OCI-LY1 (cell line): ENCODE data around the gene CHIT1.

Source experiments
- H2AFZ ChIP-seq: fragments of 200-600 bp; sonication (generic), shearing (Covaris generic); 2 replicates; pipeline ENCODE4 v1.6.0; 2014; ENCODE audit warnings: antibody characterized with exemption, mild to moderate bottlenecking, low read length
- H3F3A ChIP-seq: fragments of 200-600 bp; sonication (generic), shearing (Covaris generic); 2 replicates; pipeline ENCODE4 v1.6.0; 2014; ENCODE audit warnings: mild to moderate bottlenecking, antibody characterized with exemption, low read length, moderate library complexity; ENCODE audit not compliant: insufficient read depth
- H3K27ac ChIP-seq: fragments of 200-600 bp; sonication (generic); 2 replicates; pipeline ENCODE4 v1.5.1; 2014; ENCODE audit warnings: low read length, mixed run types, mild to moderate bottlenecking, low read depth; ENCODE audit not compliant: poor library complexity, severe bottlenecking
- H3K27me3 ChIP-seq: fragments of 200-600 bp; sonication (generic); 2 replicates; pipeline ENCODE4 v1.6.0; 2014; ENCODE audit warnings: antibody characterized with exemption, mild to moderate bottlenecking, low read length, moderate library complexity; ENCODE audit not compliant: insufficient read depth
- H3K36me3 ChIP-seq: fragments of 200-600 bp; sonication (generic); 2 replicates; pipeline ENCODE4 v1.6.1; 2014; ENCODE audit warnings: mild to moderate bottlenecking, antibody characterized with exemption, low read length, moderate library complexity, mixed read lengths; ENCODE audit not compliant: insufficient read depth
- H3K4me1 ChIP-seq: fragments of 200-600 bp; sonication (generic); 2 replicates; pipeline ENCODE4 v1.5.1; 2014; ENCODE audit warnings: mild to moderate bottlenecking, low read length, moderate library complexity; ENCODE audit not compliant: insufficient read depth, severe bottlenecking
- H3K4me2 ChIP-seq: fragments of 200-600 bp; sonication (generic), shearing (Covaris generic); 2 replicates; pipeline ENCODE4 v1.6.1; 2014; ENCODE audit warnings: low read length
- H3K4me3 ChIP-seq: fragments of 200-600 bp; sonication (generic); 2 replicates; pipeline ENCODE4 v1.5.1; 2014; ENCODE audit warnings: low read length, low read depth, mild to moderate bottlenecking, mixed read lengths; ENCODE audit not compliant: poor library complexity, severe bottlenecking
- H3K79me2 ChIP-seq: fragments of 200-600 bp; shearing (Covaris generic); 2 replicates; pipeline ENCODE4 v1.6.1; 2016; ENCODE audit warnings: mixed run types, low read length, mixed read lengths; ENCODE audit not compliant: insufficient read depth
- H3K9ac ChIP-seq: fragments of 200-600 bp; sonication (generic), shearing (Covaris generic); 2 replicates; pipeline ENCODE4 v1.6.1; 2014; ENCODE audit warnings: mild to moderate bottlenecking, low read length, mixed read lengths
- H3K9me2 ChIP-seq: fragments of 200-600 bp; sonication (generic), shearing (Covaris generic); 2 replicates; pipeline ENCODE4 v1.6.1; 2014; ENCODE audit warnings: low read depth, mild to moderate bottlenecking, low read length, mixed read lengths
- H3K9me3 ChIP-seq: fragments of 200-600 bp; shearing (Covaris generic); 2 replicates; pipeline ENCODE4 v1.6.1; 2014; ENCODE audit warnings: low read length, mixed read lengths
- H4K20me1 ChIP-seq: fragments of 200-600 bp; sonication (generic), shearing (Covaris generic); 2 replicates; pipeline ENCODE4 v1.6.0; 2016; ENCODE audit warnings: mild to moderate bottlenecking, low read length; ENCODE audit not compliant: insufficient read depth
- EZH2 ChIP-seq: fragments of 200-600 bp; sonication (generic), shearing (Covaris generic); IDR thresholded peaks from 2 replicates; pipeline ENCODE4 v1.8.0; 2017; ENCODE audit warnings: borderline replicate concordance, mixed run types, mild to moderate bottlenecking, antibody characterized with exemption, low read length, moderate library complexity, mixed read lengths
- TF ChIP-seq, protein P1 (sequence below): fragments of 200-600 bp; sonication (generic), shearing (Covaris generic); IDR thresholded peaks from 2 replicates; pipeline ENCODE4 v1.5.1; 2017; ENCODE audit warnings: mild to moderate bottlenecking, antibody characterized with exemption, low read length, moderate library complexity, mixed read lengths

The CHIT1 gene

GRCh38 chr1:203210350-203210749, 19.1 kb downstream of the CHIT1 start:
- H3K4me2 ChIP-seq: no peak overlapping the region
- no peak for TF ChIP-seq EZH2
- TF ChIP-seq, protein P1, sequence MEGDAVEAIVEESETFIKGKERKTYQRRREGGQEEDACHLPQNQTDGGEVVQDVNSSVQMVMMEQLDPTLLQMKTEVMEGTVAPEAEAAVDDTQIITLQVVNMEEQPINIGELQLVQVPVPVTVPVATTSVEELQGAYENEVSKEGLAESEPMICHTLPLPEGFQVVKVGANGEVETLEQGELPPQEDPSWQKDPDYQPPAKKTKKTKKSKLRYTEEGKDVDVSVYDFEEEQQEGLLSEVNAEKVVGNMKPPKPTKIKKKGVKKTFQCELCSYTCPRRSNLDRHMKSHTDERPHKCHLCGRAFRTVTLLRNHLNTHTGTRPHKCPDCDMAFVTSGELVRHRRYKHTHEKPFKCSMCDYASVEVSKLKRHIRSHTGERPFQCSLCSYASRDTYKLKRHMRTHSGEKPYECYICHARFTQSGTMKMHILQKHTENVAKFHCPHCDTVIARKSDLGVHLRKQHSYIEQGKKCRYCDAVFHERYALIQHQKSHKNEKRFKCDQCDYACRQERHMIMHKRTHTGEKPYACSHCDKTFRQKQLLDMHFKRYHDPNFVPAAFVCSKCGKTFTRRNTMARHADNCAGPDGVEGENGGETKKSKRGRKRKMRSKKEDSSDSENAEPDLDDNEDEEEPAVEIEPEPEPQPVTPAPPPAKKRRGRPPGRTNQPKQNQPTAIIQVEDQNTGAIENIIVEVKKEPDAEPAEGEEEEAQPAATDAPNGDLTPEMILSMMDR: no peak
- H3K9ac ChIP-seq: no peak overlapping the region
- H3F3A ChIP-seq: no peaks in the 10 kb centered on the region
- no peaks in the 10 kb centered on the region for H3K9me3 ChIP-seq
- H3K9me2 ChIP-seq: no peaks in the 10 kb centered on the region
- H3K4me1 ChIP-seq: no peaks in the 10 kb centered on the region
- no peak overlapping the region for H3K27ac ChIP-seq
- no peak overlapping the region for H3K4me3 ChIP-seq
- no peaks in the 10 kb centered on the region for H4K20me1 ChIP-seq
- H3K79me2 ChIP-seq: no peaks in the 10 kb centered on the region
- no peaks in the 10 kb centered on the region for H3K36me3 ChIP-seq
- no peak overlapping the region for H2AFZ ChIP-seq
- H3K27me3 ChIP-seq: peaks cover 8% of the 10 kb centered on the region; the same call in 1 of the 2 replicates

DNA sequence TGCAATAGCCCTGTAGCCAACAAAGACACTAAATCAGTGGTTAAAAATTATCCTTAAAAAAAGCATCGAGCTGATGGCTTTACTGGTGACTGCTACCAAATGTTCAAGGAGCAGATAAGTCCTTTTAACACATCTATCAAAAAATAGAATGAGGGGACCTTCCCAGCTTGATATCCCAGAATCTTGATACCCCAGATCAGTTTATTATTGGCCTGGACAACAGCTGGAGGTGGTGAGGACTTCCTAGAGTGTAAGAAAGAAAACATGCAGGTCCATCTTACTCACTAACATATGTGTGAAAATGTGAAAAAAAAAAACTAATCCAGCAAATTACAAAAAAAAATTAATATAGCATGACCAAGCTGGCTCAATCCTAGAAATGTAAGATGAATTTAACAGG, 21.3 kb downstream of the CHIT1 start:
- no peak for TF ChIP-seq EZH2
- TF ChIP-seq, protein P1: no peak
- no peaks in the 10 kb centered on the region for H3K36me3 ChIP-seq
- H3K27me3 ChIP-seq: peaks cover 8% of the 10 kb centered on the region; the same call in 1 of the 2 replicates
- no peak overlapping the region for H3K9ac ChIP-seq
- no peak overlapping the region for H2AFZ ChIP-seq
- no peaks in the 10 kb centered on the region for H3K79me2 ChIP-seq
- H3K4me2 ChIP-seq: no peak overlapping the region
- no peaks in the 10 kb centered on the region for H3K9me3 ChIP-seq
- H3K9me2 ChIP-seq: no peaks in the 10 kb centered on the region
- no peak overlapping the region for H3K4me3 ChIP-seq
- H3K4me1 ChIP-seq: no peaks in the 10 kb centered on the region
- H3F3A ChIP-seq: no peaks in the 10 kb centered on the region
- no peak overlapping the region for H3K27ac ChIP-seq
- H4K20me1 ChIP-seq: no peaks in the 10 kb centered on the region

- no peaks in the 10 kb centered on the region for H4K20me1 ChIP-seq
- no peaks in the 10 kb centered on the region for H3K9me3 ChIP-seq
- H2AFZ ChIP-seq: no peak overlapping the region
- TF ChIP-seq, protein P1: no peak
- TF ChIP-seq EZH2: no peak
- no peaks in the 10 kb centered on the region for H3K9me2 ChIP-seq
- H3K9ac ChIP-seq: no peak overlapping the region
- H3K36me3 ChIP-seq: no peaks in the 10 kb centered on the region
- H3K4me3 ChIP-seq: no peak overlapping the region
- no peak overlapping the region for H3K27ac ChIP-seq
- peaks cover 5% of the 10 kb centered on the region; the same call in 1 of the 2 replicates for H3K27me3 ChIP-seq
- no peaks in the 10 kb centered on the region for H3F3A ChIP-seq
- no peak overlapping the region for H3K4me2 ChIP-seq
- no peaks in the 10 kb centered on the region for H3K79me2 ChIP-seq
- no peaks in the 10 kb centered on the region for H3K4me1 ChIP-seq
Measured at GRCh38 chr1:203207751-203208150, 21.7 kb downstream of the CHIT1 start.
